ENCODE results near the gene ZNF609. TPM values are rescaled to one million over a fixed set of nuclear protein-coding genes. Genes with fewer than 3 reads are reported as not detected.

ZNF609 gene
- total RNA-seq, 1 experiment from 2014 or later: 35.0 TPM

DNA sequence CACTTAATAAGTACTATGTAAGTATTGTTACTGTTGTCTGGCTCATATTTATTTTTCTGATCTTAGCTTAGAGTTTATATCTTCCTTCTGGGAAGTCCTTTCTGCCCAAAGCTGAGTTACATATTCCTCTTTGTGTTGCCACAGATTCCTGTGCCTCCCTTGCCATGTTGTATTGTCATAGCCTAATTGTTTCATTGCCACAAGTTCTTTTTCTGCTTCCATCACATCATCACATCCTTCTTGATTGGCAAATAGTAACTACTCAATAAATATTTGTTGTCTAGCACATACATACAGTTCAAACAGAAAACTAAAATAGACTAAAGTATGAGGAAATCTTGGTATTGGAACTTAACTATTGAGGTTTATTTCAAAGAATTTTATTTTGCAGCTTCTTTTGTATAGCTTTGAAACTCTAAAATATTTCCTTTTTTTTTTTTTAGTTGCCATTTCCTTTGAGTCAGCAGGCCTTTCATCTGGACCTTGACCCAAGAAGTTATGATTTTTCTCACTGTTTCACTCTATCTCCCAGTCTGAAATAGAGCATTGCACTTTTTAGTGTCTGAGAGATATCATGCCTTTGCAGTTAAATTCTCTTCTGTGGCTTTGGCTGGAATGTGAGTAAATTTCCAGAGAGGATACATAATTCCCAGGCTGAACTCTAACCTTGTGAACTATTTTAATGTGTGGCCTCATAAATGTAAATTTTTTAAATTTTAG, 98.2 kb downstream of the ZNF609 start:
- intact Hi-C loops (cut with micrococcal nuclease; ENCODE audit: unreplicated experiment): no loop called here
- BruUV-seq (replicated peaks): no TSS peak
- no peak overlapping the region for H3K27ac ChIP-seq (ENCODE audit: low read depth, low read length, poor library complexity, severe bottlenecking)
- no peaks in the 10 kb centered on the region for H3K36me3 ChIP-seq (ENCODE audit: insufficient read depth, low read length, poor library complexity, severe bottlenecking)
- ChIA-PET POLR2A (ENCODE audit: low non-redundant PET) (interaction anchor here (0.6 kb wide), 1 partner anchor 126 kb away, joined by 3 read pairs; no protein-coding TSS in a partner anchor), CTCF (interaction anchor here (0.6 kb wide), 1 partner anchor 374 kb away, joined by 3 read pairs; no protein-coding TSS in a partner anchor)
- no peaks in the 10 kb centered on the region for H3K9me3 ChIP-seq (ENCODE audit: low read depth, low read length, poor library complexity, severe bottlenecking)
- H3K27me3 ChIP-seq (replicated peaks; ENCODE audit: insufficient read depth, low read depth, low read length, poor library complexity): no peaks in the 10 kb centered on the region
- peaks cover 11% of the 10 kb centered on the region for H3K4me1 ChIP-seq (ENCODE audit: insufficient read depth, low read length, poor library complexity, severe bottlenecking)
- H3K4me3 ChIP-seq (ENCODE audit: low read depth, low read length, poor library complexity, severe bottlenecking): no peak overlapping the region
- TF ChIP-seq EZH2 (IDR thresholded peaks at IDR 0.05; ENCODE audit: borderline replicate concordance, low read depth, low read length, poor library complexity, severe bottlenecking): no peak
- TF ChIP-seq, protein P1, sequence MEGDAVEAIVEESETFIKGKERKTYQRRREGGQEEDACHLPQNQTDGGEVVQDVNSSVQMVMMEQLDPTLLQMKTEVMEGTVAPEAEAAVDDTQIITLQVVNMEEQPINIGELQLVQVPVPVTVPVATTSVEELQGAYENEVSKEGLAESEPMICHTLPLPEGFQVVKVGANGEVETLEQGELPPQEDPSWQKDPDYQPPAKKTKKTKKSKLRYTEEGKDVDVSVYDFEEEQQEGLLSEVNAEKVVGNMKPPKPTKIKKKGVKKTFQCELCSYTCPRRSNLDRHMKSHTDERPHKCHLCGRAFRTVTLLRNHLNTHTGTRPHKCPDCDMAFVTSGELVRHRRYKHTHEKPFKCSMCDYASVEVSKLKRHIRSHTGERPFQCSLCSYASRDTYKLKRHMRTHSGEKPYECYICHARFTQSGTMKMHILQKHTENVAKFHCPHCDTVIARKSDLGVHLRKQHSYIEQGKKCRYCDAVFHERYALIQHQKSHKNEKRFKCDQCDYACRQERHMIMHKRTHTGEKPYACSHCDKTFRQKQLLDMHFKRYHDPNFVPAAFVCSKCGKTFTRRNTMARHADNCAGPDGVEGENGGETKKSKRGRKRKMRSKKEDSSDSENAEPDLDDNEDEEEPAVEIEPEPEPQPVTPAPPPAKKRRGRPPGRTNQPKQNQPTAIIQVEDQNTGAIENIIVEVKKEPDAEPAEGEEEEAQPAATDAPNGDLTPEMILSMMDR (conservative IDR thresholded peaks at IDR 0.05; ENCODE audit: low read depth, low read length): no peak
- no peak for DNase-seq (ENCODE audit: low spot score)

DNA sequence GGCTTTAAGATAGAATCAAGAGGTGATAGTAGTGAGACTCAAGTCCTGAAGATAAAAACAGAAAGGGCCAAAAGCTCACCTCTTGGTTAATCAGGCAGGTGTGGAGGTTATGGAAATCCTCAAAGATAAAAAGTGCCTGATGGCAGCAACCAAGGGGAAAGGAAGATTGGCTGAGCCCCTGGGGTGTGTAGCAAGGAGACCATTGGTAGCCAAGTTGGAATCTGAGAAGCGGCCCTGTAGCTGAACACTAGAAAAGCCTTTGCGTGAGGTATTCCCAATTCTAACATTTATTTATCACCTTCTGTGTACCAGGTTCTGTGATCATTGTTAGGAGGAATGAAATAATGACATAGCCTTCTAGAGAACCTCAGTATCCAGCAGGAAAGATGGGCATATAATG, 98.9 kb downstream of the ZNF609 start:
- ChIA-PET POLR2A (ENCODE audit: low non-redundant PET) (no interaction called here), CTCF (no interaction called here)
- Histone ChIP-seq H3K4me3 (ENCODE audit: low read depth, low read length, poor library complexity, severe bottlenecking) (no peak overlapping the region), H3K27me3 (replicated peaks; ENCODE audit: insufficient read depth, low read depth, low read length, poor library complexity) (no peaks in the 10 kb centered on the region), H3K9me3 (ENCODE audit: low read depth, low read length, poor library complexity, severe bottlenecking) (no peaks in the 10 kb centered on the region), H3K36me3 (ENCODE audit: insufficient read depth, low read length, poor library complexity, severe bottlenecking) (no peaks in the 10 kb centered on the region), H3K27ac (ENCODE audit: low read depth, low read length, poor library complexity, severe bottlenecking) (no peak overlapping the region), H3K4me1 (ENCODE audit: insufficient read depth, low read length, poor library complexity, severe bottlenecking) (peaks cover 11% of the 10 kb centered on the region)
- intact Hi-C loops (cut with micrococcal nuclease; ENCODE audit: unreplicated experiment): no loop called here
- TF ChIP-seq EZH2 (IDR thresholded peaks at IDR 0.05; ENCODE audit: borderline replicate concordance, low read depth, low read length, poor library complexity, severe bottlenecking): no peak
- TF ChIP-seq, protein P1 (conservative IDR thresholded peaks at IDR 0.05; ENCODE audit: low read depth, low read length): no peak
- DNase-seq (ENCODE audit: low spot score): no peak
- no TSS peak for BruUV-seq (replicated peaks)

DNA sequence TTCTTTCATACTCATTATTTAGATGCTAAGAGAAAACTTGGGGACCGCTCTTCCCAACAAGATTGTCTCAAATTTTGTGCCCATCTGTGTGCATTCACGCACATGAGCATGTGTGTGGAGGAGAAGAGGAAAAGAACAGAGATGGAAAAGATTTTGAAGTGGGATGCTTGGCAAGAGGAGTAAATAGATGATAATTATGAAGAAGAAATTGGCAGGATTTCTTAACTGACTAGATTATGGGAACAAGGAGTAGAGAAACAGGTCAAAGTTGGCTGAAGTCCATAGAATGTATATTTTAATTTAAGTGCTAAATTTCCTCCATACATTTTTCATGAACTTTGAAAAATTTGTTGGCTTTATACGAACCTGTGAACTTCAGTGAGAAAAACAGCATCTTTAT, 100.1 kb downstream of the ZNF609 start:
- H3K9me3 ChIP-seq (ENCODE audit: low read depth, low read length, poor library complexity, severe bottlenecking): no peaks in the 10 kb centered on the region
- no peaks in the 10 kb centered on the region for H3K36me3 ChIP-seq (ENCODE audit: insufficient read depth, low read length, poor library complexity, severe bottlenecking)
- no TSS peak for BruUV-seq (replicated peaks)
- TF ChIP-seq, protein P1 (conservative IDR thresholded peaks at IDR 0.05; ENCODE audit: low read depth, low read length): no peak
- TF ChIP-seq EZH2 (IDR thresholded peaks at IDR 0.05; ENCODE audit: borderline replicate concordance, low read depth, low read length, poor library complexity, severe bottlenecking): no peak
- H3K27me3 ChIP-seq (replicated peaks; ENCODE audit: insufficient read depth, low read depth, low read length, poor library complexity): no peaks in the 10 kb centered on the region
- intact Hi-C loops (cut with micrococcal nuclease; ENCODE audit: unreplicated experiment): no loop called here
- peaks cover 11% of the 10 kb centered on the region for H3K4me1 ChIP-seq (ENCODE audit: insufficient read depth, low read length, poor library complexity, severe bottlenecking)
- DNase-seq (ENCODE audit: low spot score): no peak
- no peak overlapping the region for H3K4me3 ChIP-seq (ENCODE audit: low read depth, low read length, poor library complexity, severe bottlenecking)
- no peak overlapping the region for H3K27ac ChIP-seq (ENCODE audit: low read depth, low read length, poor library complexity, severe bottlenecking)
- ChIA-PET CTCF (no interaction called here), POLR2A (ENCODE audit: low non-redundant PET) (no interaction called here)

Measured in A673 (cell line).